ENCODE data around the gene ELL2. TPM values are rescaled to one million over a fixed set of nuclear protein-coding genes. Genes with fewer than 3 reads are reported as not detected.
A peak's percentile ranks its signal among the peaks of the same experiment; 100 is the strongest.

The ELL2 gene
- total and polyA plus RNA-seq, 2 of the 13 experiments (the other 11 are each of a cell fraction or from before 2014, with no cell fraction given) = 78.9 to 97.1 TPM

DNA sequence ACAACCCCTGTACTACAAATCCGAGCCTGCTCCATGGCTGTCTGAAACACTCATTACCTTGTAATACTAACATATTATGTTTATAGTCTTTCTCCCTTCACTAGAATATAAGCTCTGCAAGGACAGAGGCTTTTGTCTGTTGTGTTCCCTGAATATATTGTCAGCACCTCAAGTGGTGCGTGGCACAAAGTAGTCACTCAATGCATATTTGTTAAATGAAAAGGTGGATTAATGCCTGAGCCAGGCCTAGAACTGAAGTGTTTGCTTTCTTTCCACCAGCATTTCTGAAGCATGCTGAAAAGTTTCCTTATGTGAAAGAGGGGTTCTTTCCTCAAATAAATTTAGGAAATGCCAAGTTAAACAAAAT, 36.3 kb downstream of the ELL2 start:
- Histone ChIP-seq H3K27ac (ENCODE audit: extremely low read length, insufficient read depth, low read length) (peak overlapping the region; percentile 58), H3K4me1 (ENCODE audit: insufficient read depth, low read length) (peaks cover 87% of the 10 kb centered on the region)

More for the DNA sequence above, 36.3 kb downstream of the ELL2 start:
- in situ Hi-C loops (cut with HindIII; ENCODE audit: extremely low pct_ligation_motif_present, low pct_unique_long_range_greater_than_20kb) (no loop called here), intact Hi-C loops (cut with micrococcal nuclease; ENCODE audit: unreplicated experiment) (no loop called here)
- ChIA-PET CTCF (ENCODE audit: low intra/inter-chr PET ratio, low total read pairs) (no interaction called here), POLR2A (no interaction called here)
- Histone ChIP-seq H3K4me3 (replicated peaks in 1 of 3; ENCODE audit: insufficient read depth in 1 of 3, low read depth in 2 of 3, low read length in 3 of 3) (no peak overlapping the region), H3K4me2 (ENCODE audit: low read depth, low read length) (peak overlapping the region; percentile 23; the same call in 1 of the 2 replicates), H2AFZ (ENCODE audit: low read length) (no peak overlapping the region), H4K20me1 (ENCODE audit: insufficient read depth, low read length) (peaks cover 93% of the 10 kb centered on the region), H3K9me3 (ENCODE audit: low read length) (no peaks in the 10 kb centered on the region), H3K9ac (ENCODE audit: insufficient read depth, low read depth, low read length) (no peak overlapping the region), H3K79me2 (ENCODE audit: insufficient read depth, low read length) (peaks cover 94% of the 10 kb centered on the region), H3K36me3 (replicated peaks in 1 of 2; ENCODE audit: control insufficient read depth in 1 of 2, insufficient read depth in 2 of 2, low read length in 2 of 2) (peaks cover 7 to 35% of the 10 kb centered on the region in 2 experiments), H3K27me3 (ENCODE audit: control insufficient read depth in 1 of 2, insufficient read depth in 2 of 2, low read length in 2 of 2) (no peaks in the 10 kb centered on the region)
- 62% methylated on average over 2 of the region's 2 CpGs for WGBS (ENCODE audit: low lambda C conversion rate)
- FAIRE-seq = no peak
- no peak for DNase-seq (ENCODE audit: low spot score)
- ATAC-seq = peak; percentile 18; the same call in 2 of the 3 replicates
- TF ChIP-seq TBX3 (IDR thresholded peaks at IDR 0.05; ENCODE audit: borderline replicate concordance) = no peak
- no peak for TF ChIP-seq THYN1 (CRISPR knock-in tag; IDR thresholded peaks at IDR 0.05; ENCODE audit: borderline replicate concordance, low read depth)
- no peak for TF ChIP-seq ZFP62 (CRISPR knock-in tag; IDR thresholded peaks at IDR 0.05)
- no peak for TF ChIP-seq MAFK (conservative IDR thresholded peaks at IDR 0.05 in 1 of 2, IDR thresholded peaks at IDR 0.05 in 1 of 2; ENCODE audit: low read length in 2 of 2)
- no peak for TF ChIP-seq HOXA7 (CRISPR knock-in tag; IDR thresholded peaks at IDR 0.05)
- TF ChIP-seq ZFX (CRISPR knock-in tag; IDR thresholded peaks at IDR 0.05; ENCODE audit: low read depth) = 0 out of 2 replicates have a peak, but pooled peaks have one; percentile 7
- TF ChIP-seq MIER2 (CRISPR knock-in tag; IDR thresholded peaks at IDR 0.05) = no peak
- TF ChIP-seq FOSL1 (CRISPR knock-in tag; IDR thresholded peaks at IDR 0.05; ENCODE audit: borderline replicate concordance) = no peak
- peak; percentile 68 for TF ChIP-seq RBM22 (optimal IDR thresholded peaks at IDR 0.05; ENCODE audit: low read length)
- no peak for TF ChIP-seq ZNF180 (CRISPR knock-in tag; IDR thresholded peaks at IDR 0.05; ENCODE audit: borderline replicate concordance, low read depth)
- TF ChIP-seq, protein P1, sequence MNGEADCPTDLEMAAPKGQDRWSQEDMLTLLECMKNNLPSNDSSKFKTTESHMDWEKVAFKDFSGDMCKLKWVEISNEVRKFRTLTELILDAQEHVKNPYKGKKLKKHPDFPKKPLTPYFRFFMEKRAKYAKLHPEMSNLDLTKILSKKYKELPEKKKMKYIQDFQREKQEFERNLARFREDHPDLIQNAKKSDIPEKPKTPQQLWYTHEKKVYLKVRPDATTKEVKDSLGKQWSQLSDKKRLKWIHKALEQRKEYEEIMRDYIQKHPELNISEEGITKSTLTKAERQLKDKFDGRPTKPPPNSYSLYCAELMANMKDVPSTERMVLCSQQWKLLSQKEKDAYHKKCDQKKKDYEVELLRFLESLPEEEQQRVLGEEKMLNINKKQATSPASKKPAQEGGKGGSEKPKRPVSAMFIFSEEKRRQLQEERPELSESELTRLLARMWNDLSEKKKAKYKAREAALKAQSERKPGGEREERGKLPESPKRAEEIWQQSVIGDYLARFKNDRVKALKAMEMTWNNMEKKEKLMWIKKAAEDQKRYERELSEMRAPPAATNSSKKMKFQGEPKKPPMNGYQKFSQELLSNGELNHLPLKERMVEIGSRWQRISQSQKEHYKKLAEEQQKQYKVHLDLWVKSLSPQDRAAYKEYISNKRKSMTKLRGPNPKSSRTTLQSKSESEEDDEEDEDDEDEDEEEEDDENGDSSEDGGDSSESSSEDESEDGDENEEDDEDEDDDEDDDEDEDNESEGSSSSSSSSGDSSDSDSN (CRISPR knock-in tag; IDR thresholded peaks at IDR 0.05) = no peak
- TF ChIP-seq ZSCAN25 (CRISPR knock-in tag; IDR thresholded peaks at IDR 0.05) = no peak
- TSS peak; percentile 0 for BruUV-seq (replicated peaks)

All from HepG2 (cell line).